Posterior cingulate gyrus (tissue), 11 donors: ENCODE results near the gene RBL1.
"Not testable (repeated sequence)": the region's sequence is repeated elsewhere in the genome, so short reads cannot be mapped to it uniquely, and the experiment has no call there.

Experiments used
- DNase-seq, 10 donors: peaks; one replicate each; pipeline versions ENCODE4 v3.0.0 to v3.0.0-alpha.2; 2020 to 2021; ENCODE audit warnings: mixed read lengths in 3 of 10
- intact Hi-C: fragments of 100-400 bp; cut with DNase I; formaldehyde crosslinking; loops from one replicate; pipeline ENCODE4 v1.15.1; 2023

Gene RBL1

GRCh38 chr20:36998652-36999051 is 97.1 kb downstream of the RBL1 start:
- intact Hi-C loops = no loop called here
- DNase-seq = no peak

DNA sequence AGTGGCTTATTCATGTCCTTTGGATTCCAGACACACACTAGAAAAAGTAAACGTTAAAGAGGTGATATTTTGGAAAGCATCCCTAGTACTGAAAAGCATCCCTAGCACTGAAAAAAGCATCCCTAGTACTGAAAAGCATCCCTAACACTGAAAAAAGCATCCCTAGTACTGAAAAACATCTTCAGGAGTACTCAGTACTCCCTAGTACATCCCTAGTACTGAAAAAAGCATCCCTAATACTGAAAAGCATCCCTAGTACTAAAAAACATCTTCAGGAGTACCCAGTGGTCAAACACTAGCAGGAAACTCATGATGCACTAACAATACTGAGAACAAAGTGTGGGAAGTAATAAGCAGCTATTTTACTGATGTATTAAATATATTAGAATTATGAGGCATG is 98.7 kb downstream of the RBL1 start:
- intact Hi-C loops = no loop called here
- no peak for DNase-seq

DNA sequence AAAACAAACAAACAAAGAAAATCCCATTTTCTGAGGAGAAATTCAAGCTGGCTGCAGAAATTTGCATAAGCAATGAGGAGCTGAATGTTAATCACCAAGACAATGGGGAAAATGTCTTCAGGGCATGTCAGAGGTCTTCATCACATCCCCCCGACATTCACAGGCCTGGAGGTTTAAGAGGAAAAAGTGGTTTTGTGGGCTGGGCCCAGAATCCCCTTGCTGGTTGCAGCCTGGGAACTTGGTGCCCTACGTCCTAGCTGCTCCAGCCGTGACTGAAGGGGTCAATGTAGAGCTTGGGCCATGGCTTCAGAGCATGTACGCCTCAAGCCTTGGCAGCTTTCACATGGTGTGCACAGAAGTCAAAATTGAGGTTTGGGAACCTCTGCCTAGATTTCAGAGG is 101.6 kb downstream of the RBL1 start:
- DNase-seq = not testable (repeated sequence)

DNA sequence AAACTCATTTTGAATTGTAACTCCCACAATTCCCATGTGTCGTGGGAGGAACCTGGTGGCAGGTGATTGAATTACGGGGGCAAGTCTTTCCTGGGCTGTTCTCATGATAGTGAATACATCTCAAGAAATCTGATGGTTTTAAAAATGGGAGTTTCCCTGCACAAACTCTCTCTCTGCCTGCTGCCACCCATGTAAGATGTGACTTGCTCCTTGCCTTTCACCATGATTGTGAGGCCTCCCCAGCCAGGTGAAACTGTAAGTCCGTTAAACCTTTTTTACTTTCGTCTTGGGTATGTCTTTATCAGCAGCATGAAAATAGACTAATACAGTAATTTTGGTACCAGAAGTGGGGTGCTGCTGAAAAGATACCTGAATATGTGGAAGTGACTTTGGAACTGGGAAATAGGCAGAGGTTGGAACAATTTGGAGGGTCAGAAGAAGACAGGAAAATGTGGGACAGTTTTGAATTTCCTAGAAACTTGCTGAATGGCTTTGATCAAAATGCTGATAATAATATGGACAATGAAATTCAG is 102.9 kb downstream of the RBL1 start:
- no peak for DNase-seq
- intact Hi-C loops = no loop called here

More for the DNA sequence above, 101.6 kb downstream of the RBL1 start:
- intact Hi-C loops = not testable (repeated sequence)

- intact Hi-C loops = no loop called here
- no peak for DNase-seq
Measured at GRCh38 chr20:36991703-36992102, 104.1 kb downstream of the RBL1 start.

DNA sequence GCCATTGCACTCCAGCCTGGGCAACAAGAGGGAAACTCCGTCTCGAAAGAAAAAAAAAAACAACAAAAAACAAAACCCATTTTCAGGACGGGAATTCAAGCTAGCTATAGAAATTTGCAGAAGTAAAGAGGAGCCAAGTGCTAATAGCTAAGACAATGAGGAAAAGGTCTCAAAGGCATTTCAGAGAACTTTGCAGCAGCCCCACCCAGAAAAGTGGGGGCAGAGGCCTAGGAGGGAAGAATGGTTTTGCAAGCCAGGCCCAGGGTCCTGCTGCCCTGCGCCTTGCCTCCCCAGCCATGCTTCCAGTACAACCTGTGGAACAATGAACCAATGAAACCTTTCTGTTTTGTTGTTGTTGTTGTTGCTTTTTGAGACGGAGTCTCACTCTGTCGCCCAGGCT is 106.0 kb downstream of the RBL1 start:
- no peak for DNase-seq
- intact Hi-C loops = no loop called here

- DNase-seq = no peak
- intact Hi-C loops = no loop called here
Measured at GRCh38 chr20:36988494-36988966, 107.3 kb downstream of the RBL1 start.

- no peak for DNase-seq
- intact Hi-C loops = no loop called here
Measured at GRCh38 chr20:36984257-36984638, 111.5 kb downstream of the RBL1 start.

GRCh38 chr20:36975099-36975818 is 120.5 kb downstream of the RBL1 start:
- DNase-seq = no peak

GRCh38 chr20:36974660-36975059 is 121.1 kb downstream of the RBL1 start:
- intact Hi-C loops = no loop called here
- no peak for DNase-seq

More at GRCh38 chr20:36975099-36975818, 120.5 kb downstream of the RBL1 start:
- intact Hi-C loops = no loop called here

DNA sequence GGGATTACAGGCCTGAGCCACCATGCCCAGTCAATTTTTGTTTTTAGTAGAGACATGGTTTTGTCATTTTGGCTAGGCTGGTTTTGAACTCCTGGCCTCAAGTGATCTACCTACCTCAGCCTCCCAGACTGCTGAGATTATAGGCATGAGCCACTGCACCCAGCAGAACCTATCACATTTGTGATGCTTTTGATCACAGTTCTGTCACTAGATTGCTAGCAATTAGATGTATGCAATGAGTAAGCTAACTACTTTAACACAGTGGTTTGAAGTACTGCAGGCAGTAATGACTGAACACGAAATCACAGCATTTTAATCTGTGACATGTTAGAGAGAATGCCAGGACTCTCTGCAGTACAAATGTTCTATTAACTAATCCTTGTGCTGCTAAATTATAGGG is 124.7 kb downstream of the RBL1 start:
- DNase-seq = no peak
- intact Hi-C loops = no loop called here

GRCh38 chr20:36969478-36970186 is 126.2 kb downstream of the RBL1 start:
- intact Hi-C loops = no loop called here
- DNase-seq = no peak

GRCh38 chr20:36969051-36969450 is 126.7 kb downstream of the RBL1 start:
- intact Hi-C loops = no loop called here
- DNase-seq = no peak

DNA sequence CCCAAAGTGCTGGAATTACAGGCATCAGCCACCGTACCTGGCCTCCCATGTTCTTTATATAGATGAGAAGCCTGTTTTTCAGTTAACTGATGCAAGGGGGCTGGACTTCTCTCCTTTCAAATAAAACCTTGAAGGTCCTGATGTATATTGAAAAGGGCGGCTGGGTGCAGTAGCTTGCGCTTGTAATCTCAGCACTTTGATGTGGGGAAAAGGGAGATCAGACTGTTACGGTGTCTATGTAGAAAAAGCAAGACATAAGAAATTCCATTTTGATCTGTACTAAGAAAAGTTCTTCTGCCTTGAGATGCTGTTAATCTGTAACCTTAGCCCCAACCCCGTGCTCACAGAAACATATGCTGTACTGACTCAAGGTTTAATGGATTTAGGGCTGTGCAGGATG is 128.2 kb downstream of the RBL1 start:
- no peak for DNase-seq
- intact Hi-C loops = no loop called here

DNA sequence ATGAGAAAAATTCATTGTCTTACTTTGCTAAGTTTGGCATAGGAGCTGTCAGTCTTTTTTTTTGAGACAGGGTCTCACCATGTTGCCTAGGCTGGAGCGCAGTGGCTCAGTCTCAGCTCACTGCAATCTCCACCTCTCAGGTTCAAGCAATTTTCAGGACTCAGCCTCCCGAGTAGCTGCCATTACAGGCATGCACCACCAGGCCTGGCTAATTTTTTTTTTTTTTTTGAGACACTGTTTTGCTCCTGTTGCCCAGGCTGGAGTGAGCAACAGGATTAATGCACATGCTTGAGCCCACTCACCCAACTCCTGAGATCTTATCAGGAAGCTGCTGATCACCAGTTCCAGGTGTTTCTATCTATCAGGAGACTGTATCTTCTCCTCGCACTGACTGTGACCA is 128.8 kb downstream of the RBL1 start:
- DNase-seq, intact Hi-C loops: not testable (repeated sequence)

DNA sequence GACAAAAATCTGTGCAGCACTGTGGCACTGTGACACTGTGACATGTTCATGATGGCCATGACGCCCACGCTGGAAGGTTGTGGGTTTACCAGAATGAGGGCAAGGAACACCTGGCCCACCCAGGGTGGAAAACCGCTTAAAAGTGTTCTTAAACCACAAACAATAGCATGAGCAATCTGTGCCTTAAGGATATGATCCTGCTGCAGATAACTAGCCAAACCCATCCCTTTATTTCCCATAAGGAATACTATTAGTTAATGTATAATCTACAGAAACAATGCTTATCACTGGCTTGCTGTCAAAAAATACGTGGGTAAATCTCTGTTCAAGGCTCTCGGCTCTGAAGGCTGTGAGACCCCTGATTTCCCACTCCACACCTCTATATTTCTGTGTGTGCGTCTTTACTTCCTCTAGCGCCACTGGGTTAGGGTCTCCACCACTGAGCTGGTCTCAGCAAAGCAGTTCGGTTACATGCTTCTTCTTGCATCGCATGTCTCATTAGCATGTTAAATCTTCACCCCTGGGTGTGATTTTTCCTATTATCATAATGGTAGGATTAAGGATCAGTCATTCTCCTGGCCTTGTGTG is 133.3 kb downstream of the RBL1 start:
- intact Hi-C loops, DNase-seq: not testable (repeated sequence)

- intact Hi-C loops = no loop called here
- DNase-seq = no peak
Measured at GRCh38 chr20:36959242-36959641, 136.6 kb downstream of the RBL1 start.

DNA sequence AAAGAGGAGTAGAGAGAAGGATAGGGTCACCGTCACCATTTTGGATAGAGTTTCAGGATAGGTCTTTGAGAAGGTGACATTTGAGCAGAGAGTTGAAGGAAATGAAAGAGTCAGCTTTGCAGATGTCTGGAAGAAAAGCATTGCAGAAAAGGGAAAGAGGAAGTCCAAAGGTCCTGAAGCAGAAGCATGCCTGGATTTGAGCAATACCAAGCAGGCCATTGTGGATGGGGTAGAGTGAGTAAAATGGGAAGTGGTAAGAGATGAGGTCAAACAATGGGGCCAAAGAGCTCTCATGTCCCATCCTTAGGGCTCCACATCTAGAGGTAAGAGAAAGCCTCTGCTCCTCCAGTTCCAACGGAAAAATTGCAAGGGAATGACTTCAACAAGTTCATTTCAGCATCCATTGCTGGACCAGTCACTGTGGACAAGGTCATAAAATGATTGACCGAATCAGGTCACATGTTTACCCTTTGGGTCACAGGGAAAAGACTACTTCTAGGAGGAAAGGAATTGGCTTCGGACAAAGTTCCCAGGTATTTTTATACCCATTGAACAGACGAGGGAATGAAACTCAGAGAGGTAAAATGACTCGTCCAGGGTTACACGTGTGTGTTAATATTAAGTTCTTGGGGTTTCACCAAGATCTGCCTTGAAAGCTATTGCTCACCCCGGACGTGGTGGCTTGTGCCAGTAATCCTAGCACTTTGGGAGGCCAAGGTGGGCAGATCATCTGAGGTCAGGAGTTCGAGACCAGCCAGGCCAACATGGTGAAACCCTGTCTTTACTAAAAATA is 137.7 kb downstream of the RBL1 start:
- intact Hi-C loops = no loop called here
- no peak for DNase-seq

GRCh38 chr20:36956674-36957073 is 139.1 kb downstream of the RBL1 start:
- intact Hi-C loops = no loop called here
- DNase-seq = no peak

- intact Hi-C loops = no loop called here
- DNase-seq = no peak
Measured at GRCh38 chr20:36956016-36956415, 139.8 kb downstream of the RBL1 start.
